H1 (cell line): Measurements from ENCODE around the gene SORBS1. TPM values are rescaled to one million over a fixed set of nuclear protein-coding genes. Genes with fewer than 3 reads are reported as not detected.

Experiments used
- JUN ChIP-seq: IDR thresholded peaks from 2 replicates; pipeline ENCODE4 v1.6.1; 2011; ENCODE audit warnings: low read depth, mild to moderate bottlenecking, improper control_type of control experiment, low read length
- SUZ12 ChIP-seq: fragments of 200-600 bp; sonication (generic); IDR thresholded peaks from 2 replicates; pipeline ENCODE4 v1.6.1; 2012; ENCODE audit warnings: mild to moderate bottlenecking, inconsistent platforms, low read length, moderate library complexity, mixed read lengths
- TBP ChIP-seq: IDR thresholded peaks from 2 replicates; pipeline ENCODE4 v1.6.1; 2011; ENCODE audit warnings: low read depth, low read length, improper control_type of control experiment
- polyA plus RNA-seq, 7 experiments: library from polyadenylated mRNA; depleted of rRNA in 3 of 7; stranded (reverse) in 5 of 7; unstranded in 2 of 7; fragments of >200 nt in 5 of 7; fragments of 200-250 nt in 2 of 7; gene quantifications; 1 replicate in 5 of 7; 2 replicates in 1 of 7; 4 replicates in 1 of 7; pipeline versions ENCODE4 v1.2.1 to v1.2.3, GENCODE V29; 2011 to 2013; ENCODE audit warnings: missing spikeins in 2 of 7, mixed read lengths in 2 of 7
- total RNA-seq: library from RNA; stranded (reverse); fragmentation: NEBNext Ultra II Directional; extraction: Animal tissue kit (Norgen Biotek cat#: 25700); gene quantifications from 2 replicates; pipeline ENCODE4 v1.2.1, GENCODE V29; 2021

SORBS1 gene
- total and polyA plus RNA-seq, 2 of the 8 experiments (the other 6 are each of a cell fraction or from before 2014, with no cell fraction given): 16.0 to 35.0 TPM

GRCh38 chr10:95414016-95414830, 146.9 kb downstream of the SORBS1 start (continued):
- no peak for TF ChIP-seq JUN
- no peak for TF ChIP-seq SUZ12
- no peak for TF ChIP-seq TBP
